ENCODE measurements around the gene USH2A.

DNA sequence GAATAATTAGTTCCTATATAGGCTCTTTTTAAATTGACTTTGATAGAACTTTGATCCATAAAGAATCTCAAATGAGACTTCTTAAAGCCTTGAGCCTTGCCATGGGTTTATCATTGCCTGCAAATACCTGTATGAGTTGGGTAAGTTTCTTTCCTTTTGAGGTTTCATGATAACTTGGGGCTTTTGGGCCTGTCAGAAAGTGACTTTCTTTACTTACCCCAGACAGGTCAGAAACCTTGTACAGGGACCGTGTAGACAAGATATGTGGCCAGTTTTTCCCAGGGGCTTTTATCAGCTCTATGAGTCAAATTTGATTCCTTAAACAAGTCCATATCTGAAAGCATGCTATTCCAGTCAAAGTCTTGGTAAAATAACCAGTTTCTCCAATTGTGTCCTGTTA lies 838.9 kb downstream of the USH2A start:
- no peak for TF ChIP-seq CTCF (IDR thresholded peaks at IDR 0.05; ENCODE audit: insufficient read depth, low read depth, low read length)
- TF ChIP-seq EZH2 (IDR thresholded peaks at IDR 0.05; ENCODE audit: insufficient read depth, low read length): no peak
